H9 (cell line): ENCODE data around the gene MSX2. TPM values are rescaled to one million over a fixed set of nuclear protein-coding genes. Genes with fewer than 3 reads are reported as not detected.

Experiments used
- DNase-seq: peaks from one replicate; pipeline ENCODE4 v3.0.0-alpha.2; 2017
- H2AFZ ChIP-seq: one replicate; pipeline ENCODE4 v1.6.1; 2013; ENCODE audit warnings: mild to moderate bottlenecking, low read length, control low read depth, moderate library complexity
- H2AK5ac ChIP-seq: 2 replicates; pipeline ENCODE4 v1.6.1; 2013; ENCODE audit warnings: low read length, control low read depth, mixed read lengths; ENCODE audit not compliant: insufficient read length
- H2BK120ac ChIP-seq: one replicate; pipeline ENCODE4 v1.6.1; 2013; ENCODE audit warnings: low read depth, mild to moderate bottlenecking, low read length, control low read depth, inconsistent platforms; ENCODE audit not compliant: poor library complexity, severe bottlenecking
- H2BK12ac ChIP-seq: 2 replicates; pipeline ENCODE4 v1.6.1; 2013; ENCODE audit warnings: low read length, control low read depth, mixed read lengths, low read depth; ENCODE audit not compliant: insufficient read length
- H2BK15ac ChIP-seq: 2 replicates; pipeline ENCODE4 v1.6.1; 2013; ENCODE audit warnings: low read depth, low read length, control low read depth
- H2BK20ac ChIP-seq: one replicate; pipeline ENCODE4 v1.6.1; 2013; ENCODE audit warnings: low read depth, mild to moderate bottlenecking, low read length, control low read depth, inconsistent platforms; ENCODE audit not compliant: poor library complexity, severe bottlenecking
- H2BK5ac ChIP-seq: 2 replicates; pipeline ENCODE4 v1.6.1; 2013; ENCODE audit warnings: low read length, control low read depth, mixed read lengths; ENCODE audit not compliant: insufficient read length
- H3K14ac ChIP-seq: 2 replicates; pipeline ENCODE4 v1.6.1; 2013; ENCODE audit warnings: low read length, control low read depth; ENCODE audit not compliant: insufficient read depth
- H3K18ac ChIP-seq: 2 replicates; pipeline ENCODE4 v1.6.1; 2013; ENCODE audit warnings: low read depth, mild to moderate bottlenecking, mixed read lengths, low read length, control low read depth; ENCODE audit not compliant: insufficient read length
- H3K23ac ChIP-seq: 2 replicates; pipeline ENCODE4 v1.6.1; 2013; ENCODE audit warnings: low read length, control low read depth, mixed read lengths, low read depth; ENCODE audit not compliant: insufficient read length
- H3K23me2 ChIP-seq: 2 replicates; pipeline ENCODE4 v1.6.1; 2013; ENCODE audit warnings: low read depth, mild to moderate bottlenecking, mixed read lengths, low read length, control low read depth; ENCODE audit not compliant: insufficient read length, poor library complexity, severe bottlenecking
- H3K27ac ChIP-seq: 2 replicates; pipeline ENCODE4 v1.5.1; 2013; ENCODE audit warnings: low read length, control low read depth, mixed read lengths, low read depth; ENCODE audit not compliant: insufficient read length
- H3K27me3 ChIP-seq: 2 replicates; pipeline ENCODE4 v1.6.1; 2013; ENCODE audit warnings: low read length, control low read depth, inconsistent platforms; ENCODE audit not compliant: insufficient read depth
- H3K4ac ChIP-seq: 2 replicates; pipeline ENCODE4 v1.6.1; 2013; ENCODE audit warnings: low read depth, mild to moderate bottlenecking, control low read depth, inconsistent platforms, low read length, moderate library complexity
- H3K4me1 ChIP-seq: 2 replicates; pipeline ENCODE4 v1.6.1; 2013; ENCODE audit warnings: low read length, control low read depth, inconsistent platforms; ENCODE audit not compliant: insufficient read depth
- H3K4me2 ChIP-seq: 2 replicates; pipeline ENCODE4 v1.6.1; 2013; ENCODE audit warnings: low read length, control low read depth, mixed read lengths; ENCODE audit not compliant: insufficient read length, insufficient read depth
- H3K56ac ChIP-seq: 2 replicates; pipeline ENCODE4 v1.6.1; 2013; ENCODE audit warnings: low read depth, mild to moderate bottlenecking, mixed read lengths, low read length, control low read depth; ENCODE audit not compliant: insufficient read length
- H3K79me1 ChIP-seq: 2 replicates; pipeline ENCODE4 v1.6.1; 2013; ENCODE audit warnings: low read depth, mild to moderate bottlenecking, moderate library complexity, low read length, control low read depth, inconsistent platforms; ENCODE audit not compliant: insufficient read depth, poor library complexity, severe bottlenecking
- H3K79me2 ChIP-seq: 2 replicates; pipeline ENCODE4 v1.6.1; 2013; ENCODE audit warnings: low read length, control low read depth, inconsistent platforms; ENCODE audit not compliant: insufficient read depth
- H3K9ac ChIP-seq: 2 replicates; pipeline ENCODE4 v1.6.1; 2013; ENCODE audit warnings: low read length, control low read depth, mixed read lengths; ENCODE audit not compliant: insufficient read length; ENCODE audit errors: extremely low read depth
- H3K9me3 ChIP-seq: one replicate; pipeline ENCODE4 v1.6.1; 2013; ENCODE audit warnings: low read depth, low read length, inconsistent platforms; ENCODE audit not compliant: control insufficient read depth
- H3T11ph ChIP-seq: one replicate; pipeline ENCODE4 v1.6.1; 2013; ENCODE audit warnings: mild to moderate bottlenecking, low read length, control low read depth, inconsistent platforms
- H4K20me1 ChIP-seq: one replicate; pipeline ENCODE4 v1.6.1; 2013; ENCODE audit not compliant: control insufficient read depth, insufficient read length, insufficient read depth
- H4K5ac ChIP-seq: 2 replicates; pipeline ENCODE4 v1.6.1; 2013; ENCODE audit warnings: low read depth, mild to moderate bottlenecking, mixed read lengths, low read length, control low read depth; ENCODE audit not compliant: insufficient read length
- H4K8ac ChIP-seq: replicated peaks from 2 replicates; pipeline ENCODE4 v1.6.1; 2013; ENCODE audit warnings: low read length, control low read depth, mixed read lengths, low read depth; ENCODE audit not compliant: insufficient read length
- H4K91ac ChIP-seq: 2 replicates; pipeline ENCODE4 v1.6.1; 2013; ENCODE audit warnings: low read depth, mild to moderate bottlenecking, moderate library complexity, mixed read lengths, low read length, control low read depth; ENCODE audit not compliant: insufficient read length
- H3K27ac Mint-ChIP-seq, 3 experiments: 2 replicates in 2 of 3; 3 replicates in 1 of 3; pipeline ENCODE4 v1.8.0; 2020 to 2021; ENCODE audit warnings: mixed read lengths in 3 of 3, mild to moderate bottlenecking in 1 of 3, moderate library complexity in 1 of 3
- H3K27me3 Mint-ChIP-seq: 2 replicates; pipeline ENCODE4 v1.8.0; 2021; ENCODE audit warnings: low read depth, mild to moderate bottlenecking, moderate library complexity, mixed read lengths
- H3K36me3 Mint-ChIP-seq, 3 experiments: 2 replicates in 2 of 3; 3 replicates in 1 of 3; pipeline ENCODE4 v1.8.0; 2020 to 2021; ENCODE audit warnings: low read depth in 3 of 3, mixed read lengths in 3 of 3; ENCODE audit not compliant: insufficient read depth in 1 of 3
- H3K4me1 Mint-ChIP-seq, 2 experiments: 2 replicates each; pipeline ENCODE4 v1.8.0; 2020; ENCODE audit warnings: mixed read lengths in 2 of 2
- H3K4me3 Mint-ChIP-seq, 2 experiments: 2 replicates in 1 of 2; 3 replicates in 1 of 2; pipeline ENCODE4 v1.8.0; 2020 to 2021; ENCODE audit warnings: mild to moderate bottlenecking in 2 of 2, mixed read lengths in 2 of 2, moderate library complexity in 1 of 2
- H3K9me3 Mint-ChIP-seq, 2 experiments: 2 replicates in 1 of 2; 3 replicates in 1 of 2; pipeline ENCODE4 v1.8.0; 2020; ENCODE audit warnings: mild to moderate bottlenecking in 2 of 2, mixed read lengths in 2 of 2, moderate library complexity in 1 of 2
- WGBS: extraction: QIAGEN DNeasy Blood & Tissue Kit; methylation state at CpG from one replicate; pipeline ENCODE4 v1.1.7; 2013; ENCODE audit warnings: missing lambda C conversion rate, low lambda C conversion rate, mixed read lengths; ENCODE audit not compliant: insufficient read length; ENCODE audit errors: extremely low coverage; 5-methylcytosine and 5-hydroxymethylcytosine counted together
- total RNA-seq: library from RNA; stranded (reverse); gene quantifications from 2 replicates; pipeline ENCODE4 v1.2.1, GENCODE V29; 2021
- TF ChIP-seq, protein P1 (sequence below): fragments of 200-600 bp; sonication (generic); conservative IDR thresholded peaks from 3 replicates; pipeline ENCODE4 v1.8.0; 2021; ENCODE audit warnings: antibody characterized with exemption, mild to moderate bottlenecking

Gene MSX2
- total RNA-seq, 1 experiment from 2014 or later, result 0.35 TPM

DNA sequence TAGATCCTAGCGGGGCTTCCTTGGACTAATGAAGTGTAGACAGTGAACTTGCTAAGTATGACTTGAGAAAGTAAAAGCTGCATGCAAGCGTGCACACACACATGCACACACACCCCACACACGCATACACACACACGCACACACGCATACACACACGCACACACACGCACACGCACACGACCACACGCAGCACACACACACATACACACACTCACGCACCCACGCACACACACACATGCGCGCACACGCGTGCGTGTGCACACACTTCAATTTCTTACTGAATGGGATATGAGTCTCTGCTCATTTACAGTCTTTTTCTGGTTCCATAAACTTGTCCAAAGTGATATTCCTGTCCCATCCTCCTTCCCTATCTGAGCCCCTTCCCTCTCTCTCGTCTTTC is 41.2 kb downstream of the MSX2 start:
- Histone ChIP-seq H3K4me1 (no peaks in the 10 kb centered on the region), H4K91ac (no peak overlapping the region), H2BK20ac (no peak overlapping the region), H2AK5ac (no peak overlapping the region), H2BK12ac (no peak overlapping the region), H3K9ac (no peak overlapping the region), H3K56ac (no peak overlapping the region), H3K14ac (no peak overlapping the region), H3K27me3 (no peaks in the 10 kb centered on the region), H2AFZ (no peak overlapping the region), H3K79me1 (no peaks in the 10 kb centered on the region), H3K4me2 (no peak overlapping the region), H4K5ac (no peak overlapping the region), H3K23ac (no peak overlapping the region), H3K79me2 (no peaks in the 10 kb centered on the region), H4K20me1 (no peaks in the 10 kb centered on the region), H3K23me2 (no peaks in the 10 kb centered on the region), H3K18ac (no peak overlapping the region), H2BK15ac (no peak overlapping the region), H3T11ph (no peak overlapping the region), H2BK120ac (no peak overlapping the region), H3K9me3 (no peaks in the 10 kb centered on the region), H2BK5ac (no peak overlapping the region), H3K4ac (no peak overlapping the region), H4K8ac (no peak overlapping the region), H3K27ac (no peak overlapping the region)
- no peaks in the 10 kb centered on the region for H3K9me3 Mint-ChIP-seq
- no CpG with 5 or more reads among the region's 18 CpGs for WGBS
- H3K4me1 Mint-ChIP-seq, result no peaks in the 10 kb centered on the region
- DNase-seq, result no peak
- no peak overlapping the region for H3K4me3 Mint-ChIP-seq
- H3K36me3 Mint-ChIP-seq, result no peaks in the 10 kb centered on the region
- peaks cover 13% of the 10 kb centered on the region for H3K27me3 Mint-ChIP-seq
- TF ChIP-seq, protein P1, sequence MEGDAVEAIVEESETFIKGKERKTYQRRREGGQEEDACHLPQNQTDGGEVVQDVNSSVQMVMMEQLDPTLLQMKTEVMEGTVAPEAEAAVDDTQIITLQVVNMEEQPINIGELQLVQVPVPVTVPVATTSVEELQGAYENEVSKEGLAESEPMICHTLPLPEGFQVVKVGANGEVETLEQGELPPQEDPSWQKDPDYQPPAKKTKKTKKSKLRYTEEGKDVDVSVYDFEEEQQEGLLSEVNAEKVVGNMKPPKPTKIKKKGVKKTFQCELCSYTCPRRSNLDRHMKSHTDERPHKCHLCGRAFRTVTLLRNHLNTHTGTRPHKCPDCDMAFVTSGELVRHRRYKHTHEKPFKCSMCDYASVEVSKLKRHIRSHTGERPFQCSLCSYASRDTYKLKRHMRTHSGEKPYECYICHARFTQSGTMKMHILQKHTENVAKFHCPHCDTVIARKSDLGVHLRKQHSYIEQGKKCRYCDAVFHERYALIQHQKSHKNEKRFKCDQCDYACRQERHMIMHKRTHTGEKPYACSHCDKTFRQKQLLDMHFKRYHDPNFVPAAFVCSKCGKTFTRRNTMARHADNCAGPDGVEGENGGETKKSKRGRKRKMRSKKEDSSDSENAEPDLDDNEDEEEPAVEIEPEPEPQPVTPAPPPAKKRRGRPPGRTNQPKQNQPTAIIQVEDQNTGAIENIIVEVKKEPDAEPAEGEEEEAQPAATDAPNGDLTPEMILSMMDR, result no peak
- no peak overlapping the region; a peak in 1 of 7 replicates for H3K27ac Mint-ChIP-seq
